Neuronal stem cell (in vitro differentiated cells): Measurements from ENCODE around the gene SYNGR3.
A peak's percentile ranks its signal among the peaks of the same experiment; 100 is the strongest.

Experiments used
- DNase-seq: peaks from one replicate; pipeline ENCODE4 v3.0.0-alpha.2; 2013; ENCODE audit warnings: low spot score
- H2AFZ ChIP-seq: one replicate; pipeline ENCODE4 v1.6.1; 2013; ENCODE audit warnings: mild to moderate bottlenecking, low read length, inconsistent platforms
- H2AK5ac ChIP-seq: 2 replicates; pipeline ENCODE4 v1.6.1; 2013; ENCODE audit warnings: low read depth, mild to moderate bottlenecking, inconsistent platforms, low read length, moderate library complexity, mixed read lengths
- H2BK120ac ChIP-seq: 2 replicates; pipeline ENCODE4 v1.6.1; 2013; ENCODE audit warnings: low read depth, mild to moderate bottlenecking, inconsistent platforms, low read length, moderate library complexity, mixed read lengths
- H2BK12ac ChIP-seq: one replicate; pipeline ENCODE4 v1.6.1; 2013; ENCODE audit warnings: low read length, inconsistent platforms
- H2BK15ac ChIP-seq: 2 replicates; pipeline ENCODE4 v1.6.1; 2013; ENCODE audit warnings: mild to moderate bottlenecking, low read length, inconsistent platforms, mixed read lengths
- H2BK5ac ChIP-seq: one replicate; pipeline ENCODE4 v1.6.1; 2013; ENCODE audit warnings: inconsistent platforms, mild to moderate bottlenecking, low read length, moderate library complexity
- H3K14ac ChIP-seq: one replicate; pipeline ENCODE4 v1.6.1; 2013; ENCODE audit warnings: low read length, inconsistent platforms
- H3K18ac ChIP-seq: 2 replicates; pipeline ENCODE4 v1.6.1; 2013; ENCODE audit warnings: low read length, inconsistent platforms
- H3K23ac ChIP-seq: 2 replicates; pipeline ENCODE4 v1.6.1; 2013; ENCODE audit warnings: low read depth, mild to moderate bottlenecking, mixed read lengths, low read length, inconsistent platforms; ENCODE audit not compliant: poor library complexity
- H3K27ac ChIP-seq: replicated peaks from 3 replicates; pipeline ENCODE4 v1.5.1; 2013; ENCODE audit warnings: low read length, inconsistent platforms
- H3K27me3 ChIP-seq, 3 experiments: 2 replicates each; pipeline ENCODE4 v1.6.1; 2013; ENCODE audit warnings: low read length in 3 of 3, mild to moderate bottlenecking in 2 of 3, inconsistent platforms in 1 of 3, low read depth in 1 of 3, mixed read lengths in 1 of 3, moderate library complexity in 1 of 3; ENCODE audit not compliant: control insufficient read depth in 3 of 3, insufficient read depth in 3 of 3
- H3K36me3 ChIP-seq, 2 donors: replicated peaks in 1 of 2; 2 replicates each; pipeline ENCODE4 v1.6.1; 2013; ENCODE audit warnings: low read length in 2 of 2; ENCODE audit not compliant: control insufficient read depth in 2 of 2, insufficient read depth in 2 of 2
- H3K4ac ChIP-seq: 2 replicates; pipeline ENCODE4 v1.6.1; 2013; ENCODE audit warnings: inconsistent platforms, mild to moderate bottlenecking, low read length, moderate library complexity
- H3K4me1 ChIP-seq, 2 donors: 1 replicate in 1 of 2; 2 replicates in 1 of 2; pipeline ENCODE4 v1.6.1; 2013; ENCODE audit warnings: low read length in 2 of 2, low read depth in 1 of 2; ENCODE audit not compliant: control insufficient read depth in 2 of 2, insufficient read depth in 1 of 2
- H3K4me2 ChIP-seq: one replicate; pipeline ENCODE4 v1.6.1; 2013; ENCODE audit warnings: mild to moderate bottlenecking, low read length, inconsistent platforms; ENCODE audit not compliant: insufficient read depth, poor library complexity, severe bottlenecking
- H3K4me3 ChIP-seq, 2 donors: 2 replicates each; pipeline ENCODE4 v1.5.1; 2013; ENCODE audit warnings: low read length in 2 of 2, mild to moderate bottlenecking in 2 of 2, inconsistent platforms in 1 of 2, moderate library complexity in 1 of 2
- H3K79me1 ChIP-seq: one replicate; pipeline ENCODE4 v1.6.1; 2013; ENCODE audit warnings: low read depth, mild to moderate bottlenecking, inconsistent platforms, low read length, moderate library complexity
- H3K9ac ChIP-seq: one replicate; pipeline ENCODE4 v1.6.1; 2013; ENCODE audit warnings: mild to moderate bottlenecking, low read depth, low read length, inconsistent platforms; ENCODE audit not compliant: poor library complexity
- H3K9me3 ChIP-seq, 2 donors: replicated peaks in 1 of 2; 2 replicates each; pipeline versions ENCODE3 to v1.6.1; 2013; ENCODE audit warnings: low read length in 2 of 2, mild to moderate bottlenecking in 2 of 2, inconsistent platforms in 1 of 2, low read depth in 1 of 2, mixed read lengths in 1 of 2, moderate library complexity in 1 of 2; ENCODE audit not compliant: control insufficient read depth in 2 of 2, insufficient read depth in 1 of 2
- H4K8ac ChIP-seq: one replicate; pipeline ENCODE4 v1.6.1; 2013; ENCODE audit warnings: low read depth, mild to moderate bottlenecking, inconsistent platforms, low read length, moderate library complexity
- H4K91ac ChIP-seq: one replicate; pipeline ENCODE4 v1.6.1; 2013; ENCODE audit warnings: low read length, low read depth, mild to moderate bottlenecking, inconsistent platforms; ENCODE audit not compliant: poor library complexity
- WGBS, 2 donors: extraction: QIAGEN DNeasy Blood & Tissue Kit; methylation state at CpG; one replicate each; pipeline ENCODE4 v1.1.7; 2013; ENCODE audit warnings: missing lambda C conversion rate in 2 of 2, mixed read lengths in 1 of 2; ENCODE audit not compliant: insufficient read length in 2 of 2, insufficient replicate concordance in 1 of 2; ENCODE audit errors: extremely low coverage in 2 of 2; 5-methylcytosine and 5-hydroxymethylcytosine counted together

The SYNGR3 gene

DNA sequence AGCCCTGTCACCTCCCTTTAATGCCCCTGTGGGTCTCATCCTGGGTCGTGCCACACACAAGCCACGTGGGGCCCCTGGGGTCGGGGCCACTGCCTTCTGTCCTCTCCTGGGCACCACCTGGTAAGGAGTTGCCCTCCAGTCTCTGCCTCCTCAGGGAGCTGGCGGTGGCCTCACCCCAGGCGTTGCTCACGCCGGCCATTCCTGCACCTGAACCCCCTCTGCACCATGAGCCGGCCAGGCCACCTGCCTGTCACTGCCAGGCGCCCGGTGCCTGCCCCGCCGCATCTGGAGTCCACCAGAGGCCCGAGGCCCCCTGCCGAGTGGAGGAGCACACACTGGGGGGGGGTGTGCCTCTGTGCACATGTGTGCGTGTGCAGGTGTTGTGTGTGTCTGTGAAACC lies 47.3 kb downstream of the SYNGR3 start:
- Histone ChIP-seq H3K14ac (no peak overlapping the region), H3K9me3 (no peaks in the 10 kb centered on the region), H3K27me3 (no peaks in the 10 kb centered on the region), H3K4ac (no peak overlapping the region), H2BK5ac (no peak overlapping the region), H2BK15ac (no peak overlapping the region), H2BK12ac (no peak overlapping the region), H3K4me3 (no peak overlapping the region), H3K4me1 (peaks cover 7 to 29% of the 10 kb centered on the region in 2 donors), H4K8ac (no peak overlapping the region), H2AFZ (no peak overlapping the region), H3K23ac (no peak overlapping the region), H3K9ac (peak overlapping the region; percentile 70), H3K79me1 (peaks cover 5% of the 10 kb centered on the region), H3K18ac (no peak overlapping the region), H4K91ac (no peak overlapping the region), H3K4me2 (no peak overlapping the region), H3K27ac (no peak overlapping the region), H3K36me3 (peaks cover 0 to 2% of the 10 kb centered on the region in 2 donors), H2BK120ac (no peak overlapping the region), H2AK5ac (no peak overlapping the region)
- DNase-seq = no peak
- no CpG with 5 or more reads among the region's 15 CpGs for WGBS, 2 donors

DNA sequence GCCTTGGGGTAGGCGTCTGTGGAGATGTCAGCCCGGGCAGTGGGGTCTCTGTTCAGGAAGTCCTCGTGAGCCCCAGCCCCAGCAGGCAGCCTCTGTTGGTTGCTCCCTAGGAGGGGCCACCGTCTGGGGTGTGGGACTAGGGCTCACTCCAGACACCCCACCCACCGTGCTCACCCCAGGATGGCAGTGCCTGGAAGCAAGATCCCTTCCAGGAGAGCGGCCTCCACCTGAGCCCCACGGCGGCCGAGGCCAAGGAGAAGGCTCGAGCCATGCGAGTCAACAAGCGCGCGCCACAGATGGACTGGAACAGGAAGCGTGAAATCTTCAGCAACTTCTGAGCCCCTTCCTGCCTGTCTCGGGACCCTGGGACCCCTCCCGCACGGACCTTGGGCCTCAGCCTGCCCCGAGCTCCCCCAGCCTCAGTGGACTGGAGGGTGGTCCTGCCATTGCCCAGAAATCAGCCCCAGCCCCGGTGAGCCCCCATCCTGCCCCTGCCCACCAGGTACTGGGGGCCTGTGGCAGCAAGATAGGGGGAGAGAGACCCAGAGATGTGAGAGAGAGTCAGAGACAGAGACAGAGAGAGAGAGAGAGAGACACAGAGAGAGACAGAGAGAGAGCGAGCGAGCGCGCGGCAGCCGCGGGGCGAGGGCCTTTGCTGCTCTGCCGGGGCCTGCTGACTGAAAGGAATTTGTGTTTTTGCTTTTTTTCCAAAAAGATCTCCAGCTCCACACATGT lies 48.0 kb downstream of the SYNGR3 start:
- DNase-seq = no peak
- no peak overlapping the region for H3K14ac ChIP-seq
- no peak overlapping the region for H3K4me3 ChIP-seq
- no peak overlapping the region for H3K18ac ChIP-seq
- H4K8ac ChIP-seq = no peak overlapping the region
- H2BK120ac ChIP-seq = no peak overlapping the region
- WGBS, 2 donors = no CpG with 5 or more reads among the region's 29 CpGs
- H3K79me1 ChIP-seq = peaks cover 5% of the 10 kb centered on the region
- no peak overlapping the region for H2BK15ac ChIP-seq
- H2BK12ac ChIP-seq = no peak overlapping the region
- no peak overlapping the region for H3K27ac ChIP-seq
- H3K36me3 ChIP-seq = peaks cover 0 to 2% of the 10 kb centered on the region in 2 donors
- no peaks in the 10 kb centered on the region for H3K9me3 ChIP-seq
- H3K4ac ChIP-seq = no peak overlapping the region
- no peak overlapping the region for H2BK5ac ChIP-seq
- no peak overlapping the region for H3K9ac ChIP-seq
- H3K23ac ChIP-seq = no peak overlapping the region
- H2AK5ac ChIP-seq = no peak overlapping the region
- H2AFZ ChIP-seq = no peak overlapping the region
- H3K27me3 ChIP-seq = no peaks in the 10 kb centered on the region
- peaks cover 7 to 29% of the 10 kb centered on the region in 2 donors for H3K4me1 ChIP-seq
- H4K91ac ChIP-seq = no peak overlapping the region
- H3K4me2 ChIP-seq = no peak overlapping the region

- H4K91ac ChIP-seq = no peak overlapping the region
- H3K9me3 ChIP-seq = no peaks in the 10 kb centered on the region
- no peak for DNase-seq
- H2BK5ac ChIP-seq = no peak overlapping the region
- H2AFZ ChIP-seq = no peak overlapping the region
- no peak overlapping the region for H3K14ac ChIP-seq
- no peak overlapping the region for H3K4me3 ChIP-seq
- H3K23ac ChIP-seq = peak overlapping the region; percentile 43
- peaks cover 5 to 24% of the 10 kb centered on the region in 2 donors for H3K4me1 ChIP-seq
- no peak overlapping the region for H3K27ac ChIP-seq
- H3K9ac ChIP-seq = peak overlapping the region; percentile 70
- peak overlapping the region; percentile 28 for H2AK5ac ChIP-seq
- H3K36me3 ChIP-seq = peaks cover 0 to 6% of the 10 kb centered on the region in 2 donors
- no peak overlapping the region for H3K4ac ChIP-seq
- H4K8ac ChIP-seq = peak overlapping the region; percentile 43
- H3K27me3 ChIP-seq = no peaks in the 10 kb centered on the region
- no peak overlapping the region for H3K4me2 ChIP-seq
- H2BK120ac ChIP-seq = no peak overlapping the region
- peak overlapping the region; percentile 48 for H3K18ac ChIP-seq
- WGBS, 2 donors = no CpG with 5 or more reads among the region's 41 CpGs
- H3K79me1 ChIP-seq = peaks cover 5% of the 10 kb centered on the region
- peak overlapping the region; percentile 37 for H2BK15ac ChIP-seq
- no peak overlapping the region for H2BK12ac ChIP-seq
Observed at GRCh38 chr16:2038382-2039231, 48.8 kb downstream of the SYNGR3 start.
